Measurements from ENCODE around the gene NAGLU.
"Not testable (repeated sequence)": the region's sequence is repeated elsewhere in the genome, so short reads cannot be mapped to it uniquely, and the experiment has no call there.

NAGLU gene

GRCh38 chr17:42521666-42522262, 14.3 kb upstream of the NAGLU start:
- DNase-seq = no peak

- no peak for DNase-seq
Observed at GRCh38 chr17:42522263-42522790, 13.7 kb upstream of the NAGLU start.

- DNase-seq = no peak
Observed at GRCh38 chr17:42522798-42523278, 13.2 kb upstream of the NAGLU start.

GRCh38 chr17:42525221-42525620, 10.8 kb upstream of the NAGLU start:
- no peak for DNase-seq

GRCh38 chr17:42526031-42526444, 10.0 kb upstream of the NAGLU start:
- no peak for DNase-seq

- no peak for DNase-seq
Observed at GRCh38 chr17:42527932-42528331, 8.1 kb upstream of the NAGLU start.

- DNase-seq = no peak
Observed at GRCh38 chr17:42529061-42529460, 7.0 kb upstream of the NAGLU start.

- no peak for DNase-seq
Observed at GRCh38 chr17:42530952-42531454, 5.0 kb upstream of the NAGLU start.

- peak; percentile 27 to 44 for DNase-seq
Observed at GRCh38 chr17:42531455-42532354, 4.3 kb upstream of the NAGLU start.

- DNase-seq = no peak
Observed at GRCh38 chr17:42535155-42536047, 640 bp upstream of the NAGLU start.

- DNase-seq = peak; percentile 67 to 70
Observed at GRCh38 chr17:42536372-42537155, 523 bp downstream of the NAGLU start.

- no peak for DNase-seq
Observed at GRCh38 chr17:42537156-42537805, 1.2 kb downstream of the NAGLU start.

GRCh38 chr17:42537826-42538451, 1.9 kb downstream of the NAGLU start:
- DNase-seq = no peak

GRCh38 chr17:42538482-42538881, 2.4 kb downstream of the NAGLU start:
- no peak for DNase-seq

- not testable (repeated sequence) for DNase-seq
Observed at GRCh38 chr17:42540558-42540957, 4.5 kb downstream of the NAGLU start.

- DNase-seq = no peak
Observed at GRCh38 chr17:42541041-42541833, 5.2 kb downstream of the NAGLU start.

GRCh38 chr17:42543190-42544079, 7.4 kb downstream of the NAGLU start:
- no peak for DNase-seq

GRCh38 chr17:42544874-42545283, 8.8 kb downstream of the NAGLU start:
- DNase-seq = no peak
